Measurements from ENCODE around the gene AFG1L.

Gene AFG1L

DNA sequence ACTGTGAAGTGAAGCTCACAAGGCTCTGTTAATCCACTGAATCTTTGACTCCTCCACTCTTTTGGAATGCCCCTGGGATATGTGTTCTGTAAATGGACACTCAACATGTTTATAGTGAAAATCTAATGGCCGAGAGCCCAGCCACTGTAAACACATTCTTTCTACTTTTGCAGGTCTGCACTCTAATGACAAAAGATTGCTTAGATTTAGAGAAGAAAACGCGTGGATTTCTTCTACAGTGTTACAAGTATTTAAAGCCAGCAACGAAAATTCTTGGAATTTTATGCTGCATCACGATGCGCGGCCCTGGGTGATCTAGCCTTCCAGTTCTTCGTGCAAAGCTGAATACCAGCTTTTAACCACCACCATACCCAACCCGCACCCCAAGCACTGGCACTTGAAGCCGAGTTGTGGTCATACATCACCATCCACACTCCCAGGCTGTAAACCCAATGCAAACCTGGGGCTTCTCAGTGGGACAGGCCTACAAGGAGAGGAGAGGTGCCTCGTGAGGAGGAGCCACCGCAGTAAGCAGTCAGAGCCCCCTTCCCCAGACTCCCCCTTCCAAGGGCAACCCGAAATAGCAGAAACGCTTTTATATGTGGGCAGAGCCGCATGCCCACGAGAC, 262.1 kb downstream of the AFG1L start:
- peak overlapping the region; percentile 75 for H3K4me3 ChIP-seq (ENCODE audit: low read length)
- TF ChIP-seq, protein P1, sequence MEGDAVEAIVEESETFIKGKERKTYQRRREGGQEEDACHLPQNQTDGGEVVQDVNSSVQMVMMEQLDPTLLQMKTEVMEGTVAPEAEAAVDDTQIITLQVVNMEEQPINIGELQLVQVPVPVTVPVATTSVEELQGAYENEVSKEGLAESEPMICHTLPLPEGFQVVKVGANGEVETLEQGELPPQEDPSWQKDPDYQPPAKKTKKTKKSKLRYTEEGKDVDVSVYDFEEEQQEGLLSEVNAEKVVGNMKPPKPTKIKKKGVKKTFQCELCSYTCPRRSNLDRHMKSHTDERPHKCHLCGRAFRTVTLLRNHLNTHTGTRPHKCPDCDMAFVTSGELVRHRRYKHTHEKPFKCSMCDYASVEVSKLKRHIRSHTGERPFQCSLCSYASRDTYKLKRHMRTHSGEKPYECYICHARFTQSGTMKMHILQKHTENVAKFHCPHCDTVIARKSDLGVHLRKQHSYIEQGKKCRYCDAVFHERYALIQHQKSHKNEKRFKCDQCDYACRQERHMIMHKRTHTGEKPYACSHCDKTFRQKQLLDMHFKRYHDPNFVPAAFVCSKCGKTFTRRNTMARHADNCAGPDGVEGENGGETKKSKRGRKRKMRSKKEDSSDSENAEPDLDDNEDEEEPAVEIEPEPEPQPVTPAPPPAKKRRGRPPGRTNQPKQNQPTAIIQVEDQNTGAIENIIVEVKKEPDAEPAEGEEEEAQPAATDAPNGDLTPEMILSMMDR (conservative IDR thresholded peaks at IDR 0.05; ENCODE audit: low read depth, low read length) = no peak
- DNase-seq (ENCODE audit: low read depth) = no peak

DNA sequence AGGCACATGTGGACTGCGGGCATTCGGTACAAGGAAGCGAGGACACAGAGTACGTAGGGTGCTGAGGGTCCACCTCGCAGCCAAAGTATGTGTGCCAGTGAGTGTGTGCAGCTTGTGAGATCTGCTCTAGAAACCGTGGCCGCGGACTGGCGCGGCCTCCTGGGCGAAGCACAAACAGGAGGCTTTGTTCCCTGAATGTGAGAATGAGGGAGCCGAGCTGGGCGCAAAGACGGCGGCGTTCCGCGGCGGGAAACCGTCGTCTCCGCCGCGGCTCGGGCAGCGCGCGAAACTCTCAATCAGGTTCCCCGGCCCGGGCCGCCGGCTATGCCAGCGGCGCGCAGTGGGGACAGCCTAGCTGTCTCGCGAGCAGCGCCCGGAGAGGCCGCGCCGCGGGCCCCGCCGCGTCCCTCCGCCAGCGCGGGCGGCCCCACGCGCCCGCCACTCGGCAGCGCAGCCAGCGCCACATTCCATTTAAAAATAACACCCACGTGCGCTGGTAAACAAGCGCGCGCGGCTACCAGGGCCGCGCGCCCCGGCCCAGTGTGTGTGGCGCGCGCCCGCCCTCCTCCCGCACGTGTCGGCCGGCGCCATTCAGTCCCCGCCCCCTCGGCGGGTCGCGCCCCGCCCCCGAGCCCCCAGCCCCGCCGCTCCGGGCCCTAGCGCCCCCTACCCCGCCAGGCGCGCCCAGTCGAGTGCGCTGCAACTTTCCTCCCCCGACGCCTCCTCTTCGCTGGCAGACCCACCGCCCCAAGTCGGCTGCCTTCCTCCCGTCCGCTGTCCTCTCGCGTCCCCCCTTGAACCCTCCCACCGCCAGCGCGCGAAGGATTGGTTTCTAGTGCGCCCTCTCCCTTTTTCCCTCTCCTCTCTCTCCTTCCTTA, 262.9 kb downstream of the AFG1L start:
- TF ChIP-seq, protein P1 (conservative IDR thresholded peaks at IDR 0.05; ENCODE audit: low read depth, low read length) = no peak
- no peak for DNase-seq (ENCODE audit: low read depth)
- peak overlapping the region; percentile 75 for H3K4me3 ChIP-seq (ENCODE audit: low read length)

DNA sequence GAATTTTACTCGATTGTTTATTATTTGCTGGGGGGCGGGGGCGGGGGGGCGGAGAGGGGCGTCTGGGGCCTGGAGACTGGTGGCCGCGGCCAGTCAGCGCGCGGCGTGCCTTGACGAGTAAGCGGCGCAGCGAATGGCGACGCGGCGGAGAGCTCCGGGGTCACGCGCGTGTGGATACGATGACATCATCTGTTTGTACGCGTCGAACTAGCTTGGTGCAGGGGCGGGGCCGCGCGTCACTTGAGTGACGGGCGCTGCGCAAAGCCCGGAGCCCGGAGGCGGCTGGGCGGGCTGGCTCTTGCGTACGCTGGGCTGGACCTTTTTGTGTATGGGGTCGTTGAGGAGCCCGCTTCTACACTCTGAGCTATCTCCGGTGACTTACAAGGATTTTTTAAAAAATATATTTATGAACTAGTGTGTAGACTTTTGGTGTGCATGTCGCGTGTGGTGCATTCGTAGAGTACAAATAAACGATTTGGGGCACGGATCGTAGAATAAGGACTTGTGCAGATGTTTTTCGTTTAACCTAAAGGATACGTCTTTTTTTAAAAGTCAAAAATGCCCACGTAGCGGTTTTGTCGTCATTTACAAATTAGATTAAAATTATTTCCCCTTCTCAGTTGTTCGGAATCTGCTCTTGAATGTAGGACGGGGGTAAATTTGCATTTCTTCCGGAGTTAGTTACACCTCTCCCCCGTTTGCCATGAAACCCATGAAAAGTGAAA, 263.7 kb downstream of the AFG1L start:
- H3K4me3 ChIP-seq (ENCODE audit: low read length) = peak overlapping the region; percentile 87
- TF ChIP-seq, protein P1 (conservative IDR thresholded peaks at IDR 0.05; ENCODE audit: low read depth, low read length) = no peak
- DNase-seq (ENCODE audit: low read depth) = peak; percentile 97

DNA sequence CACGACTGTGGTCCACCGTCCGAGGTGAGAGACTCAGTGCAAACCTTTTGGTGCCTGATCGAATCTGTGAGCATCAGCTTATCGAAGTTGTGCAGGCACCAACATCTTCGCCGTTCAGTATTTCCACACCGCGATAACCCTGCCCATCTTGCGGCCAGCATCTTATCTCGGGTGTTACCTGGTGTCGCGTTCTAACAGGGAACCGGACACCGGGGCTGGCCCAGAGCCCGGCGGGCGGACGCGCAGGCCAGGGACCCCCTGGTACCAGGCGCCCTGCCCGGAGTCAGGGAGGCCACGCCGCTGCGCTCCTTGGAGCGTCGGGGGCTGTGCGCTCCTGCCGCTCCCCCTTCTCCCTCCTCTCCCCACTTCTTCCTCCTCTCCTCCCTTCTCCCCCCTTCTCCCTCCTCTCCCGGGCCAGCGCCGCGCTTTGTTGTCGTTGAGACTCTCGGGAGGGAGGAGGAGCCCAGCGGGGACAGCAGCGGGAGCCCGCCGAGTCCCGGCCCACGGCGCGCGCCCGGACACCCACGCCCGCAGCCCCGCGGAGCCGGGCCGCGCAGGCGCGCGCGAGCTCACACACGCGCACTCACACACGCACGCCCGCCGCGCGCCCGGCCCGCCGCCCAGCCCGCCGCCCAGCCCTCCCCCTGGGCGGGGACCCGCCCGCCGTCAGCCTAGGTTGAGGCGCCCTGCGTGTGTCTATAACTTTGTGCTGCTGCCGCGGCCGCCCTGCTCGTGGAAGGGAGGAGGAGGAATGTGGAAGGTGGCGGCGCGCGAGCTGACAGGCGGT, 264.4 kb downstream of the AFG1L start:
- TF ChIP-seq, protein P1 (conservative IDR thresholded peaks at IDR 0.05; ENCODE audit: low read depth, low read length) = no peak
- DNase-seq (ENCODE audit: low read depth) = no peak
- peak overlapping the region; percentile 87 for H3K4me3 ChIP-seq (ENCODE audit: low read length)

DNA sequence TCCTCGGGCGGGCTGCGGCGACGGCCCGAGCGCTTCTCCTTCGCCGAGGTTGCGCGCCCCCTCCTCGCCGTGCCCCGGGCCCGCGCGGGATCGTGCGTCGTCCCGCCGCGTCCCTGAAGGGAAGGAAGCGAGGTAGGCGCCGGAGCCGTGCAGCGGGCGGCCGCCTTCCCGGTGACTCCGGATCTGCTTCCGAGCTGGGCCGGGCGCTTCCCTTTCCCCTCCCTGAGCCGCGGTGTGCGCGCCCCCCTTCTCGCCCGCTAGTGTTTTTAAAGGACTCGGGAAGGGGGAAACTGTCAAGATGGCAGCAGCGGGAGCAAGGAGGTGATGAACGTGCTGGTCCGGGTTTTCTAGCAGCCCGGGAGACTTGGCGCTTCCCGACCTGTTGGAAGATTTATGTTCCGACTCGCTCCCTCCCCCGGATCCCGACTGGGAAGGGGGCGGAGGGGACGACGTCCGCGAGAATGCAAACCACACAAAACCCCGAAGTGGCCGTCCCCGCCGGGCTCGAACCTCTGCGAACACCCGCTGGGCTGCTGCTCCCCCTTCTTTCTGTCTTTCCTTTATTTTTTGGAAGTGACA, 265.1 kb downstream of the AFG1L start:
- TF ChIP-seq, protein P1 (conservative IDR thresholded peaks at IDR 0.05; ENCODE audit: low read depth, low read length) = no peak
- DNase-seq (ENCODE audit: low read depth) = no peak
- H3K4me3 ChIP-seq (ENCODE audit: low read length) = peak overlapping the region; percentile 87
